RWPE2 (cell line): ENCODE measurements around the gene PLEKHA5.
A peak's percentile ranks its signal among the peaks of the same experiment; 100 is the strongest.

ENCODE experiments used
- ATAC-seq: fragments of 200-7000 bp; cut with Tn5 transposase; 3 replicates; pipeline ENCODE4 v1.9.1; 2021; ENCODE audit warnings: low read depth
- DNase-seq: peaks from one replicate; pipeline ENCODE4 v3.0.0-alpha.2; 2020; ENCODE audit warnings: low spot score
- H3K27ac ChIP-seq: fragments of 450-650 bp; 2 replicates; pipeline ENCODE4 v1.5.1; 2017; ENCODE audit warnings: mild to moderate bottlenecking; ENCODE audit not compliant: poor library complexity, severe bottlenecking
- H3K27me3 ChIP-seq: fragments of 250-450 bp; sonication (Bioruptor Pico); 2 replicates; pipeline ENCODE4 v1.5.1; 2021; ENCODE audit warnings: mild to moderate bottlenecking, moderate library complexity; ENCODE audit not compliant: insufficient read depth, poor library complexity, severe bottlenecking
- H3K36me3 ChIP-seq: fragments of 250-450 bp; sonication (Bioruptor Pico); 2 replicates; pipeline ENCODE4 v1.5.1; 2020; ENCODE audit warnings: low read depth, mild to moderate bottlenecking, moderate library complexity
- H3K4me1 ChIP-seq: fragments of 250-450 bp; sonication (Bioruptor Pico); 2 replicates; pipeline ENCODE4 v1.5.1; 2021; ENCODE audit warnings: mild to moderate bottlenecking, moderate library complexity; ENCODE audit not compliant: insufficient read depth, poor library complexity, severe bottlenecking
- H3K4me3 ChIP-seq: fragments of 250-450 bp; sonication (Bioruptor Pico); 2 replicates; pipeline ENCODE4 v1.5.1; 2021; ENCODE audit warnings: mild to moderate bottlenecking, moderate library complexity; ENCODE audit not compliant: severe bottlenecking
- H3K9me3 ChIP-seq: fragments of 250-450 bp; sonication (Bioruptor Pico); 2 replicates; pipeline ENCODE4 v1.5.1; 2021; ENCODE audit warnings: mild to moderate bottlenecking, moderate library complexity; ENCODE audit not compliant: severe bottlenecking
- TF ChIP-seq, protein P1 (sequence below): fragments of 450-650 bp; IDR thresholded peaks from one replicate; pipeline ENCODE4 v1.5.1; 2017; ENCODE audit warnings: mild to moderate bottlenecking, moderate library complexity; ENCODE audit not compliant: poor library complexity, severe bottlenecking

Gene PLEKHA5

DNA sequence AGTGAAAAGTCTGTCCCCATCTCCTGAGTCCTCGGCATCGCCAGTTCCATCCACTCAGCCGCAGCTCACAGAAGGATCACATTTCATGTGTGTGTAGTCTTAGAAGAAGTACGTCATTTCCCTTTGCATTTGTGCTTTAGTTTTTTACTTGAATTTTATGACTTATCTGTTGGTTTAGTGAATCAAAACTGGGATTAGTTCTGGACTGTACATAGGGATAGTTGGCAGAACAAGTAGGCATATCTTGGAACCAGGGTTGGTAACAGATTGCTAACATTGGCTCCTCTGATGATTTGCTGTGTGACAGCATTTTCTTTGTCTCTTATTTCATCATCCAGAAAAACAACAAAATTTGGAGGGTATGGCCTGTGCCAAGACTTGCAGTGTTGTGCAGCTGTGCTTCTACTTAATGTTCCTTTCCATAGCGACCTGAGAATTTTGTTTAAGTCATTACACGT, 240.2 kb downstream of the PLEKHA5 start:
- TF ChIP-seq, protein P1, sequence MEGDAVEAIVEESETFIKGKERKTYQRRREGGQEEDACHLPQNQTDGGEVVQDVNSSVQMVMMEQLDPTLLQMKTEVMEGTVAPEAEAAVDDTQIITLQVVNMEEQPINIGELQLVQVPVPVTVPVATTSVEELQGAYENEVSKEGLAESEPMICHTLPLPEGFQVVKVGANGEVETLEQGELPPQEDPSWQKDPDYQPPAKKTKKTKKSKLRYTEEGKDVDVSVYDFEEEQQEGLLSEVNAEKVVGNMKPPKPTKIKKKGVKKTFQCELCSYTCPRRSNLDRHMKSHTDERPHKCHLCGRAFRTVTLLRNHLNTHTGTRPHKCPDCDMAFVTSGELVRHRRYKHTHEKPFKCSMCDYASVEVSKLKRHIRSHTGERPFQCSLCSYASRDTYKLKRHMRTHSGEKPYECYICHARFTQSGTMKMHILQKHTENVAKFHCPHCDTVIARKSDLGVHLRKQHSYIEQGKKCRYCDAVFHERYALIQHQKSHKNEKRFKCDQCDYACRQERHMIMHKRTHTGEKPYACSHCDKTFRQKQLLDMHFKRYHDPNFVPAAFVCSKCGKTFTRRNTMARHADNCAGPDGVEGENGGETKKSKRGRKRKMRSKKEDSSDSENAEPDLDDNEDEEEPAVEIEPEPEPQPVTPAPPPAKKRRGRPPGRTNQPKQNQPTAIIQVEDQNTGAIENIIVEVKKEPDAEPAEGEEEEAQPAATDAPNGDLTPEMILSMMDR = no peak
- ATAC-seq = no peak
- Histone ChIP-seq H3K27ac (no peak overlapping the region), H3K9me3 (no peaks in the 10 kb centered on the region), H3K27me3 (no peaks in the 10 kb centered on the region), H3K36me3 (no peaks in the 10 kb centered on the region), H3K4me1 (no peaks in the 10 kb centered on the region), H3K4me3 (no peak overlapping the region)
- DNase-seq = no peak

DNA sequence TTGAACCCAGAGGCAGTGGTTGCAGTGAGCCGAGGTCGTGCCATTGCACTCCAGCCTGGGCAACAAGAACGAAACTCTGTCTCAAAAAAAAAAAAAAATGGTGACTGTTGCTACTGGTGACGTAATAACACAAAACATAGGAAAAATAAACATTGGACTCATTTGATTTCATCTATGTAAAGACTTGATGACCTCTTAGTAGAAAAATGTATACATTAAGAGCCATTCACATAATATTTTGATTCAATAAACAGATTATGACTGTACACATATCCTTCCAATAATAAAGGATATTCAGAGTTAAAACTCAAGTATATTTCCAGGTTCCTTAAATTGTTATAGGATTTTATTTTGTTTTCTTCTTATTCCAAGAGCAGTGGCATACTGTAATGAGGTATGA, 244.1 kb downstream of the PLEKHA5 start:
- TF ChIP-seq, protein P1 = no peak
- Histone ChIP-seq H3K9me3 (no peaks in the 10 kb centered on the region), H3K27me3 (no peaks in the 10 kb centered on the region), H3K4me3 (no peak overlapping the region), H3K27ac (no peak overlapping the region), H3K4me1 (no peaks in the 10 kb centered on the region), H3K36me3 (no peaks in the 10 kb centered on the region)
- no peak for ATAC-seq
- DNase-seq = no peak

DNA sequence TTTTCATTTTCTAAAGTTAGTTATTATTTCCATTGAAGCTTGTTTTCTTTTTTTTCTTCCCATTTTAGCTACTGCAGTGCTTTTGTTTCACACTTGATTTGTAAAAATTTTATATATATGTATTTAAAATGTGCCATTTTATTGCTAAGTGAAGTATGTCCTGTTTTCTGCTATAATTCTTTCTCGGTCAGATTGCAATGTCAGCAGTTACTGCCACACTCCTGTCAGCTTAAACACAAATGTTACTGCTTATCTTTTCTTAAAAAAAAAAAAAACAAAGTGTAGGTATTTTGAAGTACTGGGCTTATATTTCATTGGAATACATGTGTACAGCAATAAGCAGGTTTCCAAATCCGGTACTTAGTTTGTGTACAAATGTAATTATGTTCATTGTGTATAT, 246.4 kb downstream of the PLEKHA5 start:
- DNase-seq (no peak), ATAC-seq (no peak)
- H3K27ac ChIP-seq = no peak overlapping the region

DNA sequence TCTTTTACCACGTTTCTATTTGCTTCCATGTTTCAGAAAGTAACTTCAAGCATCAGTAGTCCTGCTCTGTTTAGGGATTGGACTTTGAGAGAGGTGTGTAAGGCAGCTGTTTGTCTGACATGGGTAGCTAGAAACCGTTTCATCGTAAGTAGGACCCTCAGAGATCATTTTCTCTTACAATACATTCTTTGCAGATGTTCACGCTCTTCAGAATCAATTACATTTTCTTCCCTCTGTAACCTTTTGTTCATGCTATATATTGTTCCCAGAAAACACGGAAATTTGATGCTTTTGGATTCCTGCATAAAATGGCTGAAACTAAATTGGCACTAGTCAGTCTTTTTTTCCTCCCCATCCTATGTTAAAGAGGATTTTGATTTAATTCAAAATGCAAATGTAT, 247.2 kb downstream of the PLEKHA5 start:
- TF ChIP-seq, protein P1 = no peak
- H3K4me3 ChIP-seq = no peak overlapping the region
- H3K36me3 ChIP-seq = no peaks in the 10 kb centered on the region
- no peaks in the 10 kb centered on the region for H3K27me3 ChIP-seq
- H3K4me1 ChIP-seq = no peaks in the 10 kb centered on the region
- no peak overlapping the region for H3K27ac ChIP-seq
- no peaks in the 10 kb centered on the region for H3K9me3 ChIP-seq
- DNase-seq (no peak), ATAC-seq (no peak)

More for the DNA sequence above, 246.4 kb downstream of the PLEKHA5 start:
- H3K4me3 ChIP-seq = no peak overlapping the region
- no peaks in the 10 kb centered on the region for H3K9me3 ChIP-seq
- H3K36me3 ChIP-seq = no peaks in the 10 kb centered on the region
- TF ChIP-seq, protein P1 = no peak
- no peaks in the 10 kb centered on the region for H3K27me3 ChIP-seq
- no peaks in the 10 kb centered on the region for H3K4me1 ChIP-seq

DNA sequence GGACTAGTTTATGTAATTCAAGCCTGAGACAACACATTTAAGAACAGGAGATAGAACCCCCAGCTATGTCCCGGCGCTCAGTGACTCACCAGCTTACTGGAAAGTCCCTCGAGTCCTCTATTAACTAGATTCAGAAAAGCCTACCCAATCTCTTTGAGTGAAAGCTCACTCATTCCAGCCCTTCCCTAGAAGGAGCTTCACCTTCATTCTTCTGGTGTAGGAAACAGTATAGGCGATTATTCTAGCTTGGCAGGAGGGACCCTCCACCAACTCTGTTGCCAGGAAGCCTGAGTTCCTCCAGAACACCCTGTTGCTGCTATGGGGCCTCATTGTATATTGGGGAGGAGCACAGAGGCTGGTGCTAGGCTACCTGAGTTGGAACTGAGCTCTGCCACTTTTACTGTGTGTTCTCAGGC, 252.6 kb downstream of the PLEKHA5 start:
- Histone ChIP-seq H3K9me3 (no peaks in the 10 kb centered on the region), H3K4me3 (no peak overlapping the region), H3K4me1 (no peaks in the 10 kb centered on the region), H3K27me3 (no peaks in the 10 kb centered on the region), H3K36me3 (no peaks in the 10 kb centered on the region), H3K27ac (no peak overlapping the region)
- peak; percentile 74 for ATAC-seq
- no peak for DNase-seq
- TF ChIP-seq, protein P1 = no peak
